Gastrocnemius medialis (tissue), 4 donors: Measurements from ENCODE around the gene CDC34.

Experiments
- CTCF ChIP-seq, 5 experiments: fragments of 450-650 bp in 3 of 5; fragments of 200-600 bp in 2 of 5; sonication (generic) in 2 of 5; IDR thresholded peaks in 4 of 5; conservative IDR thresholded peaks in 1 of 5; 1 replicate in 4 of 5; 2 replicates in 1 of 5; pipeline ENCODE4 v1.5.1; 2016 to 2019; ENCODE audit warnings: antibody characterized with exemption in 5 of 5, mild to moderate bottlenecking in 3 of 5, moderate library complexity in 3 of 5
- POLR2A ChIP-seq, 2 donors: fragments of 450-650 bp; IDR thresholded peaks; one replicate each; pipeline ENCODE4 v1.6.1; 2017; ENCODE audit warnings: antibody characterized with exemption in 2 of 2, mild to moderate bottlenecking in 2 of 2, moderate library complexity in 2 of 2

GRCh38 chr19:506404-507285 lies 24.9 kb upstream of the CDC34 start:
- TF ChIP-seq POLR2A (IDR thresholded peaks at IDR 0.05) (no peak), CTCF (IDR thresholded peaks at IDR 0.05 in 4 of 5, conservative IDR thresholded peaks at IDR 0.05 in 1 of 5) (peak; percentile 93 to 97 (median 96))
